ENCODE measurements around the gene C2orf78. TPM values are rescaled to one million over a fixed set of nuclear protein-coding genes. Genes with fewer than 3 reads are reported as not detected.

The C2orf78 gene
- total and polyA plus RNA-seq, 2 donors (not counting 3 experiments of a cell fraction or from before 2014, with no cell fraction given) = not detected

- H3K36me3 ChIP-seq (ENCODE audit: control insufficient read depth in 2 of 2, extremely low read depth in 1 of 2, insufficient read depth in 2 of 2, low read length in 2 of 2) = peaks cover 0 to 9% of the 10 kb centered on the region in 2 experiments
- BruUV-seq (replicated peaks) = no TSS peak
- no peak overlapping the region for H2AFZ ChIP-seq (ENCODE audit: low read depth, low read length)
- no peaks in the 10 kb centered on the region for H3K9me3 ChIP-seq (replicated peaks; ENCODE audit: control insufficient read depth, insufficient read depth, low read length)
- H3K27ac ChIP-seq (ENCODE audit: insufficient read depth, low read depth, low read length) = peak overlapping the region; percentile 5
- peak; percentile 95 for DNase-seq (ENCODE audit: low read depth, low spot score)
- no peaks in the 10 kb centered on the region for H3K9me1 ChIP-seq (replicated peaks; ENCODE audit: control insufficient read depth, extremely low read depth, insufficient read depth, low read length)
- intact Hi-C loops (cut with micrococcal nuclease) = loop anchor here (1.0 kb wide), 1 partner anchor 22 kb away; the partner anchor contains the start of gene TPRKB
- CTCF ChIA-PET = interaction anchor here (1.0 to 1.2 kb wide), 2 partner anchors 10 to 13 kb away, joined by 3 to 4 read pairs; no protein-coding TSS in a partner anchor
- no peaks in the 10 kb centered on the region for H3K79me2 ChIP-seq (ENCODE audit: control insufficient read depth, insufficient read depth, low read length)
- H3K4me1 ChIP-seq (ENCODE audit: control insufficient read depth, extremely low read depth, insufficient read depth, low read length) = peaks cover 17% of the 10 kb centered on the region
- dilution Hi-C loops (cut with MboI; ENCODE audit: extremely low pct_ligation_motif_present, low sequenced_read_pairs) = no loop called here
- FAIRE-seq = no peak
- H3K27me3 ChIP-seq (ENCODE audit: control insufficient read depth in 2 of 2, insufficient read depth in 2 of 2, low read length in 2 of 2) = no peaks in the 10 kb centered on the region
- no peak for TF ChIP-seq JUN (IDR thresholded peaks at IDR 0.05; ENCODE audit: borderline replicate concordance, insufficient read depth, insufficient read length, low read depth)
- TF ChIP-seq, protein P1, sequence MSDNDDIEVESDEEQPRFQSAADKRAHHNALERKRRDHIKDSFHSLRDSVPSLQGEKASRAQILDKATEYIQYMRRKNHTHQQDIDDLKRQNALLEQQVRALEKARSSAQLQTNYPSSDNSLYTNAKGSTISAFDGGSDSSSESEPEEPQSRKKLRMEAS (IDR thresholded peaks at IDR 0.05; ENCODE audit: insufficient read depth, insufficient read length) = no peak
- TF ChIP-seq, protein P2, sequence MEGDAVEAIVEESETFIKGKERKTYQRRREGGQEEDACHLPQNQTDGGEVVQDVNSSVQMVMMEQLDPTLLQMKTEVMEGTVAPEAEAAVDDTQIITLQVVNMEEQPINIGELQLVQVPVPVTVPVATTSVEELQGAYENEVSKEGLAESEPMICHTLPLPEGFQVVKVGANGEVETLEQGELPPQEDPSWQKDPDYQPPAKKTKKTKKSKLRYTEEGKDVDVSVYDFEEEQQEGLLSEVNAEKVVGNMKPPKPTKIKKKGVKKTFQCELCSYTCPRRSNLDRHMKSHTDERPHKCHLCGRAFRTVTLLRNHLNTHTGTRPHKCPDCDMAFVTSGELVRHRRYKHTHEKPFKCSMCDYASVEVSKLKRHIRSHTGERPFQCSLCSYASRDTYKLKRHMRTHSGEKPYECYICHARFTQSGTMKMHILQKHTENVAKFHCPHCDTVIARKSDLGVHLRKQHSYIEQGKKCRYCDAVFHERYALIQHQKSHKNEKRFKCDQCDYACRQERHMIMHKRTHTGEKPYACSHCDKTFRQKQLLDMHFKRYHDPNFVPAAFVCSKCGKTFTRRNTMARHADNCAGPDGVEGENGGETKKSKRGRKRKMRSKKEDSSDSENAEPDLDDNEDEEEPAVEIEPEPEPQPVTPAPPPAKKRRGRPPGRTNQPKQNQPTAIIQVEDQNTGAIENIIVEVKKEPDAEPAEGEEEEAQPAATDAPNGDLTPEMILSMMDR (IDR thresholded peaks at IDR 0.05; ENCODE audit: extremely low read depth in 1 of 2, insufficient read depth in 1 of 2, low read depth in 1 of 2, low read length in 2 of 2) = no peak
- TF ChIP-seq FOS (IDR thresholded peaks at IDR 0.05; ENCODE audit: borderline replicate concordance, insufficient read depth, low read length) = no peak
- no peak for TF ChIP-seq GATA2 (IDR thresholded peaks at IDR 0.05; ENCODE audit: insufficient read depth, insufficient read length, low read depth, low read length)
- TF ChIP-seq MYC (IDR thresholded peaks at IDR 0.05; ENCODE audit: low read depth, low read length) = no peak
- no peak for TF ChIP-seq POLR2AphosphoS5 (IDR thresholded peaks at IDR 0.05; ENCODE audit: insufficient read depth, low read depth, low read length)
- no peak for TF ChIP-seq EZH2 (IDR thresholded peaks at IDR 0.05; ENCODE audit: borderline replicate concordance, low read depth, low read length, severe bottlenecking)
- no peak for TF ChIP-seq POLR2A (IDR thresholded peaks at IDR 0.05; ENCODE audit: low read depth, low read length)
- POLR2A ChIA-PET = interaction anchor here (0.8 to 1.2 kb wide), 2 partner anchors 22 to 56 kb away, joined by 3 read pairs; partner anchors contain the start of gene TPRKB
- H4K20me1 ChIP-seq (replicated peaks; ENCODE audit: control insufficient read depth, extremely low read depth, insufficient read depth, low read length) = no peaks in the 10 kb centered on the region
- no peak overlapping the region for H3K4me3 ChIP-seq (replicated peaks in 1 of 3; ENCODE audit: insufficient read depth in 1 of 3, low read depth in 1 of 3, low read length in 3 of 3)
- H3K4me2 ChIP-seq (ENCODE audit: insufficient read depth, low read length) = no peak overlapping the region
- no peak overlapping the region for H3K9ac ChIP-seq (replicated peaks; ENCODE audit: extremely low read depth, insufficient read depth, low read length)
Observed at GRCh38 chr2:73759285-73759764, 24.7 kb upstream of the C2orf78 start.
